HCT116 (cell line): Measurements from ENCODE around the gene HIGD1C.

Experiments
- CBX3 ChIP-seq: IDR thresholded peaks from 2 replicates; pipeline ENCODE4 v1.6.1; 2012; ENCODE audit warnings: low read depth
- CEBPB ChIP-seq: IDR thresholded peaks from 2 replicates; pipeline ENCODE4 v1.6.1; 2012; ENCODE audit warnings: low read depth
- EZH2 ChIP-seq: fragments of 200-600 bp; sonication (generic); IDR thresholded peaks from 2 replicates; pipeline ENCODE4 v1.6.1; 2017; ENCODE audit warnings: antibody characterized with exemption, mixed run types
- EZH2phosphoT487 ChIP-seq: fragments of 200-600 bp; IDR thresholded peaks from 2 replicates; pipeline ENCODE4 v1.6.1; 2018; ENCODE audit warnings: antibody characterized with exemption, borderline replicate concordance
- POLR2A ChIP-seq: IDR thresholded peaks from 2 replicates; pipeline ENCODE4 v1.7.0; 2011; ENCODE audit warnings: borderline replicate concordance; ENCODE audit not compliant: insufficient read depth, insufficient read length; ENCODE audit errors: extremely low read depth
- POLR2AphosphoS5 ChIP-seq: IDR thresholded peaks from 2 replicates; pipeline ENCODE4 v1.6.1; 2011; ENCODE audit warnings: mild to moderate bottlenecking, low read depth, low read length, moderate library complexity
- ZNF274 ChIP-seq: fragments of 200-500 bp; sonication (Bioruptor generic); IDR thresholded peaks from 2 replicates; pipeline ENCODE4 v1.6.1; 2014; ENCODE audit warnings: mild to moderate bottlenecking, low read depth, low read length, inconsistent platforms
- TF ChIP-seq, protein P1 (sequence below), 3 experiments: fragments of 200-600 bp in 1 of 3; sonication (generic) in 1 of 3; IDR thresholded peaks in 2 of 3; conservative IDR thresholded peaks in 1 of 3; 2 replicates each; pipeline ENCODE4 v1.5.1; 2012 to 2017; ENCODE audit warnings: low read depth in 2 of 3, low read length in 2 of 3, antibody characterized with exemption in 1 of 3, borderline replicate concordance in 1 of 3, control low read depth in 1 of 3, mild to moderate bottlenecking in 1 of 3, mixed read lengths in 1 of 3, mixed run types in 1 of 3, moderate library complexity in 1 of 3; ENCODE audit not compliant: insufficient read depth in 1 of 3
- TF ChIP-seq, protein P2 (sequence below): IDR thresholded peaks from 2 replicates; pipeline ENCODE4 v1.6.1; 2012; ENCODE audit warnings: low read depth
- TF ChIP-seq, protein P3 (sequence below): IDR thresholded peaks from 2 replicates; pipeline ENCODE4 v1.6.1; 2012
- TF ChIP-seq, protein P4 (sequence below): IDR thresholded peaks from 2 replicates; pipeline ENCODE4 v1.6.1; 2011; ENCODE audit warnings: mild to moderate bottlenecking, low read length, moderate library complexity; ENCODE audit not compliant: insufficient replicate concordance; ENCODE audit errors: extremely low read depth

DNA sequence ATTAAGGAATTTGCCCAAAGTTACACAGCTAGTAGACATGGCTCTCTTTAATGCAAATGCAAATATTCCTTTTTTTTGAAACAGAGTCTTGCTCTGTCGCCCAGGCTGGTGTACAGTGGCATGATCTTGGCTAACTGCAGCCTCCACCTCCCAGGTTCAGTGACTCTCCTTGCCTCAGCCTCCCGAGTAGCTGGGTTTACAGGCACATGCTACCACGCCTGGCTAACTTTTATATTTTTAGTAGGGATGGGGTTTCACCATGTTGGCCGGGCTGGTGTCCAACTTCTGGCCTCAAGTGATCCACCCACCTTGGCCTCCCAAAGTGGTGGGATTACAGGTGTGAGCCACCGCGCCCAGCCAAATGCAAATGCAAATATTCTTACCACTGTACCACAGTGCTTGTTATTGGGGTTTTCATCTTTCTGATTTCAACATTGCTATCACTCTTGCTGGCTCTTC lies 24.5 kb upstream of the HIGD1C start:
- TF ChIP-seq, protein P1, sequence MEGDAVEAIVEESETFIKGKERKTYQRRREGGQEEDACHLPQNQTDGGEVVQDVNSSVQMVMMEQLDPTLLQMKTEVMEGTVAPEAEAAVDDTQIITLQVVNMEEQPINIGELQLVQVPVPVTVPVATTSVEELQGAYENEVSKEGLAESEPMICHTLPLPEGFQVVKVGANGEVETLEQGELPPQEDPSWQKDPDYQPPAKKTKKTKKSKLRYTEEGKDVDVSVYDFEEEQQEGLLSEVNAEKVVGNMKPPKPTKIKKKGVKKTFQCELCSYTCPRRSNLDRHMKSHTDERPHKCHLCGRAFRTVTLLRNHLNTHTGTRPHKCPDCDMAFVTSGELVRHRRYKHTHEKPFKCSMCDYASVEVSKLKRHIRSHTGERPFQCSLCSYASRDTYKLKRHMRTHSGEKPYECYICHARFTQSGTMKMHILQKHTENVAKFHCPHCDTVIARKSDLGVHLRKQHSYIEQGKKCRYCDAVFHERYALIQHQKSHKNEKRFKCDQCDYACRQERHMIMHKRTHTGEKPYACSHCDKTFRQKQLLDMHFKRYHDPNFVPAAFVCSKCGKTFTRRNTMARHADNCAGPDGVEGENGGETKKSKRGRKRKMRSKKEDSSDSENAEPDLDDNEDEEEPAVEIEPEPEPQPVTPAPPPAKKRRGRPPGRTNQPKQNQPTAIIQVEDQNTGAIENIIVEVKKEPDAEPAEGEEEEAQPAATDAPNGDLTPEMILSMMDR (IDR thresholded peaks at IDR 0.05 in 2 of 3, conservative IDR thresholded peaks at IDR 0.05 in 1 of 3; ENCODE audit: borderline replicate concordance in 1 of 3, insufficient read depth in 1 of 3, low read depth in 2 of 3, low read length in 2 of 3): no peak
- TF ChIP-seq EZH2phosphoT487 (no peak), ZNF274 (no peak), EZH2 (no peak), CEBPB (no peak), POLR2A (no peak), CBX3 (no peak), POLR2AphosphoS5 (no peak)
- TF ChIP-seq, protein P2, sequence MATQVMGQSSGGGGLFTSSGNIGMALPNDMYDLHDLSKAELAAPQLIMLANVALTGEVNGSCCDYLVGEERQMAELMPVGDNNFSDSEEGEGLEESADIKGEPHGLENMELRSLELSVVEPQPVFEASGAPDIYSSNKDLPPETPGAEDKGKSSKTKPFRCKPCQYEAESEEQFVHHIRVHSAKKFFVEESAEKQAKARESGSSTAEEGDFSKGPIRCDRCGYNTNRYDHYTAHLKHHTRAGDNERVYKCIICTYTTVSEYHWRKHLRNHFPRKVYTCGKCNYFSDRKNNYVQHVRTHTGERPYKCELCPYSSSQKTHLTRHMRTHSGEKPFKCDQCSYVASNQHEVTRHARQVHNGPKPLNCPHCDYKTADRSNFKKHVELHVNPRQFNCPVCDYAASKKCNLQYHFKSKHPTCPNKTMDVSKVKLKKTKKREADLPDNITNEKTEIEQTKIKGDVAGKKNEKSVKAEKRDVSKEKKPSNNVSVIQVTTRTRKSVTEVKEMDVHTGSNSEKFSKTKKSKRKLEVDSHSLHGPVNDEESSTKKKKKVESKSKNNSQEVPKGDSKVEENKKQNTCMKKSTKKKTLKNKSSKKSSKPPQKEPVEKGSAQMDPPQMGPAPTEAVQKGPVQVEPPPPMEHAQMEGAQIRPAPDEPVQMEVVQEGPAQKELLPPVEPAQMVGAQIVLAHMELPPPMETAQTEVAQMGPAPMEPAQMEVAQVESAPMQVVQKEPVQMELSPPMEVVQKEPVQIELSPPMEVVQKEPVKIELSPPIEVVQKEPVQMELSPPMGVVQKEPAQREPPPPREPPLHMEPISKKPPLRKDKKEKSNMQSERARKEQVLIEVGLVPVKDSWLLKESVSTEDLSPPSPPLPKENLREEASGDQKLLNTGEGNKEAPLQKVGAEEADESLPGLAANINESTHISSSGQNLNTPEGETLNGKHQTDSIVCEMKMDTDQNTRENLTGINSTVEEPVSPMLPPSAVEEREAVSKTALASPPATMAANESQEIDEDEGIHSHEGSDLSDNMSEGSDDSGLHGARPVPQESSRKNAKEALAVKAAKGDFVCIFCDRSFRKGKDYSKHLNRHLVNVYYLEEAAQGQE: no peak
- TF ChIP-seq, protein P3, sequence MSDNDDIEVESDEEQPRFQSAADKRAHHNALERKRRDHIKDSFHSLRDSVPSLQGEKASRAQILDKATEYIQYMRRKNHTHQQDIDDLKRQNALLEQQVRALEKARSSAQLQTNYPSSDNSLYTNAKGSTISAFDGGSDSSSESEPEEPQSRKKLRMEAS: no peak
- TF ChIP-seq, protein P4, sequence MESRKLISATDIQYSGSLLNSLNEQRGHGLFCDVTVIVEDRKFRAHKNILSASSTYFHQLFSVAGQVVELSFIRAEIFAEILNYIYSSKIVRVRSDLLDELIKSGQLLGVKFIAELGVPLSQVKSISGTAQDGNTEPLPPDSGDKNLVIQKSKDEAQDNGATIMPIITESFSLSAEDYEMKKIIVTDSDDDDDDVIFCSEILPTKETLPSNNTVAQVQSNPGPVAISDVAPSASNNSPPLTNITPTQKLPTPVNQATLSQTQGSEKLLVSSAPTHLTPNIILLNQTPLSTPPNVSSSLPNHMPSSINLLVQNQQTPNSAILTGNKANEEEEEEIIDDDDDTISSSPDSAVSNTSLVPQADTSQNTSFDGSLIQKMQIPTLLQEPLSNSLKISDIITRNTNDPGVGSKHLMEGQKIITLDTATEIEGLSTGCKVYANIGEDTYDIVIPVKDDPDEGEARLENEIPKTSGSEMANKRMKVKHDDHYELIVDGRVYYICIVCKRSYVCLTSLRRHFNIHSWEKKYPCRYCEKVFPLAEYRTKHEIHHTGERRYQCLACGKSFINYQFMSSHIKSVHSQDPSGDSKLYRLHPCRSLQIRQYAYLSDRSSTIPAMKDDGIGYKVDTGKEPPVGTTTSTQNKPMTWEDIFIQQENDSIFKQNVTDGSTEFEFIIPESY: no peak
